Measurements from ENCODE around the gene YY1AP1. TPM values are rescaled to one million over a fixed set of nuclear protein-coding genes. Genes with fewer than 3 reads are reported as not detected.
A peak's percentile ranks its signal among the peaks of the same experiment; 100 is the strongest.
"Not testable (repeated sequence)": the region's sequence is repeated elsewhere in the genome, so short reads cannot be mapped to it uniquely, and the experiment has no call there.

Gene YY1AP1
- total RNA-seq, 1 experiment from 2014 or later = 55.1 TPM

DNA sequence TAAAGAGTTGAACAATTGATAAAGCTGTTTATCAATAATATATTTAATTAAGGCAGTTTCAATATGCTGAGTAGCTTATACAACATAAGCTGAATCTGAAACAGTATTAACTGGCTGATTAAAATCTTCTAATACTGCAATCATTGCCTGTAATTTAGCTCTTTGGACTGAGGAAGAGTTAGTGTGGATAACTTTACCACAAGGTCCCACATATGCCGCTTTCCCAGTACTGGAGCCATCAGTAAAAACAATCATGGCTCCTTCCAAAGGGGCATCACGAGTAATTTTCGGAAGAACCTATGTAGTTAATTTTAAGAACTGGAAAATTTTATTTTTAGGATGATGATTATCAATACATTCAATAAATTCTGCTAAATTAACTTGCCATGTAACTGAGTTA, 7.0 kb upstream of the YY1AP1 start:
- DNase-seq (ENCODE audit: extremely low read depth, low read depth) = no peak

GRCh38 chr1:155695072-155695471, 6.5 kb upstream of the YY1AP1 start:
- DNase-seq (ENCODE audit: extremely low read depth, low read depth) = no peak

GRCh38 chr1:155694167-155694566, 5.6 kb upstream of the YY1AP1 start:
- no peak for DNase-seq (ENCODE audit: extremely low read depth, low read depth)

GRCh38 chr1:155691992-155692528, 3.5 kb upstream of the YY1AP1 start:
- no peak for DNase-seq (ENCODE audit: extremely low read depth, low read depth)

DNA sequence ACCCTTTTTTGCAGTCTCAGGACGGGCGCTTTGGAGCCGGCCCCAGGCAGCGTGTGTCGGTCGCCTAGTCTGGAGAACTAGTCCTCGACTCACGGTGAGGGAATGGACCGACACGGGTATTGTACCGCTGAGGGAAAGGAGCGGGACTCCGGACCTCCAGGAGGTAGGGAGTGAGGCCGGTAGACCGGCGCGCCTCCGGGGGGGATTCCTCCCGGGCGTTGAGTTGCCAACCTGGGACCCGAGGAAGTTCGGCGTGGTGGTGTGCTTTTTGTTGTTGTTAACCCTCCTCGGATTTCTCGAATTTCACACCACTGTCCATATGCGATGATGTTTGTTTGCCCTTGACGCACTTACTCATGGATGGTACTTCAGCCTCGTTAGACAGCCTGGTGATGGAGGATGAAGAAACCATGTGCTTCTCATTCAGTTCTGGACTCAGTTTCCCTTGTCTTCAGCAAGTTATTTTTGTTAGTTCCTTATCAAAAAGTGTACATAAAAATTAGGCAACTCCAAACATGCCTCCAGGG, 570 bp upstream of the YY1AP1 start, which contains the start of gene DAP3:
TSS of gene DAP3 (plus strand) at position 11 of the 527 bp plus-strand sequence. CDS start 20,689 bp downstream, outside the sequence.
- not testable (repeated sequence) for DNase-seq (ENCODE audit: extremely low read depth, low read depth)

DNA sequence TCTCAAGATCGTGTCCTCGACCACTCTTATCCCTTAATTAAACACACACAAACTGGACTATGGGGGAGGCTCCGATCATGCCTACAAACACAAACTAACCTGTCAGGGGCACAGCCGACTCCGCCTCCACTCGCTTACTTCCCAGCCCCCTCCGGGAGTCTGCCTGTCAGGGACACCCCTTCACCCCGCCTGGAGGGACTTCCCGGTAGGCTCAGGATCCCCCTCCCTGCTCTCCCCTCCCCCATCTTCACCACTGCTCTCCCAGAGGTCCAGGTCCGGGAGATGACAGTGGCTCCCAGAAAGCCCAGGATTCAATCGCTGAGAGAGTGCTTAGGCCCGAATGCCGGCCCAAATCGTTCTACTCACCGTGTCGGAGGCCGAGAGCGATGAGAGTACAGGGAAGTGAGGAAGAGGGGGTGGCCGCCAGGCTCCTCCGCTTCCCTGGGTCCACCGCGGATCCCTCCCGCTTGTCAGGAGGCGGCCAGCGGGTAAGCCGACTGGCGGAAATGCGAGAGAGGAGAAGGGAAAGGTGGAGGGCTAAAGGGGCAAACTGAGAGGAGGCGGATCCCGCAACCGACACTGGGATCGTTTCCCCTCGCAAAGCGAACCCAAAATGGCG, 760 bp downstream of the YY1AP1 start:
- DNase-seq (ENCODE audit: extremely low read depth, low read depth) = not testable (repeated sequence)

DNA sequence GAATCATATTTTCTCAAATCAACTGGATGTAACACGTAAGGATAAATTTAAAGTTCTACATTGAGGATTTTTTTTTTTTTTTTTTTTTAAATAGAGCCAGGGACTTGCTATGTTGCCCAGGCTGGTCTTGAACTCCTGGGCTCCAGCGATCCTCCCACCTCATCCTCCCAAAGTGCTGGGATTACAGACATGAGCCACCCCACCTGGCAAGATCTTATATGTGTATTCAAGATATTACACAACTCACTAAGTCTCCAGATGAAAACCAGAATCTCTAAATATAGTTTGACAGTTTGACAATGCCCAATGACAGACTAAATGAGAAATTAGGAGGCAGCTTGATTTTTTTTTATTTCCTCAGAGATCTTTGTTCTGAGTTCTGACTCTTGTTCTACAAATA, 6.8 kb downstream of the YY1AP1 start:
- no peak for DNase-seq (ENCODE audit: extremely low read depth, low read depth)

DNA sequence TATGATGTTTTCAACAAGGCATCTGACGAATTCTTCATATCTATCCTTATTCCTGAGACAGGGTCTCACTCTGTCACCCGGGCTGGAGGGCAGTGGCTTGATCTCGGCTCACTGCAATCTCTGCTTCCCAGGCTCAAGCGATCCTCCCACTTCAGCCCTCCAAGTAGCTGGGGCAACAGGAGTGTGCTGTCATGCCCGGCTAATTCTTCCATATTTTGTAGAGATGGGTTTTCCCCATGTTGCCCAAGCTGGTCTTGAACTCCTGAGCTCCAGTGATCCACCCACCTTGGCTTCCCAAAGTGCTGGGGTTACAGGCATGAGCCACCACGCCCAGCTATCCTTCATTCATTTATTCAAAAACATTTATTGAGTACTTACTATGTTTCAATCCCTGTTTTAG, 8.0 kb downstream of the YY1AP1 start:
- DNase-seq (ENCODE audit: extremely low read depth, low read depth) = no peak

GRCh38 chr1:155678992-155679391, 9.6 kb downstream of the YY1AP1 start:
- not testable (repeated sequence) for DNase-seq (ENCODE audit: extremely low read depth, low read depth)

DNA sequence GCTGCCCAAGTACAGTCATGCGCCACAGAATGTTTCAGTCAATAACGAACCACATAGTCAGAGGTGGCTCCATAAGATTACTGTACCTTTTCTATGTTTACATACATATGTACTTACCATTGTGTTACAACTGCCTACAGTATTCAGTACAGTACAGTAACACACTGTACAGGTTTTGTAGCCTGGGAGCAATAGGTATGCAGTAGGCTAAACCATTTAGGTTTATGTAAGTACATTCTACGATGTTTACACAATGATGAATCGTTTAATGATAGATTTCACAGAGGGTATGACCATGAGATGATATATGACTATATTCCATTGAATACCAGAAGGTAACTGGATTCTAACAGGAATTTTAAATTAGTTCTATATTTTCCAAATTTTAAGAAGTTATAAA, 10.5 kb downstream of the YY1AP1 start:
- DNase-seq (ENCODE audit: extremely low read depth, low read depth) = no peak

DNA sequence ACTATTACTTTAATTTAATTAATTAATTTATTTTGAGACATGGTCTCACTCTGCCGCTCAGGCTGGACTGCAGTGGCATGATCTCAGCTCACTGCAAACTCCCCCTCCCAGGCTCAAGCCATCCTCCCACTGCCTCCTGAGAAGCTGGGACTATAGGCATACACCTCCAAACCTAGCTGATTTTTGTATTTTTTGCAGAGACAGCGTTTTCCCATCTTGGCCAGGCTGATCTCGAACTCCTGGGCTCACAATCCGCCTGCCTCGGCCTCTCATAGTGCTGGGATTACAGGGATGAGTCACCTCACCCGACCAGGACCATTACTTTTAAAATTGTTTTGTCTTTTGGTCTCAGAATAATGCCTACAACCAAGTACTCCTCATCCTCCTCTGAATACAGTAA, 15.6 kb downstream of the YY1AP1 start:
- no peak for DNase-seq (ENCODE audit: extremely low read depth, low read depth)

DNA sequence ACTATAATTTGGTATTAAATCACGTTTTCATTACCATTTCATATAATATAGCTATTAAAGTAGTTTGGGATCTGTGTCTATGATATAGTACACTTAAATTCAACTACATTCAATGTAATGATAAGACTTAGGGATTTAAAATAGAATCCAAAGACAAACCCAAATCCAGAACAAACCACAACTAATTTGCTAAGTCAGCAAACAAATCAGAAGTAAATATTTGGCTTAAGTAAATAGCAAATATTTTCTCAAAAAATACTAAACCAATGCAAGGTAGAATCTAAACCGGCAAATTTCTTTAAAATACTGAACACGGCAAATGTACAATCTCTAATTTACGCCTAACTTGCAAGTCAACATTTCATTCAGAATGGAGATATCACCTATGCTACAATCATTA, 16.8 kb downstream of the YY1AP1 start:
- no peak for DNase-seq (ENCODE audit: extremely low read depth, low read depth)

DNA sequence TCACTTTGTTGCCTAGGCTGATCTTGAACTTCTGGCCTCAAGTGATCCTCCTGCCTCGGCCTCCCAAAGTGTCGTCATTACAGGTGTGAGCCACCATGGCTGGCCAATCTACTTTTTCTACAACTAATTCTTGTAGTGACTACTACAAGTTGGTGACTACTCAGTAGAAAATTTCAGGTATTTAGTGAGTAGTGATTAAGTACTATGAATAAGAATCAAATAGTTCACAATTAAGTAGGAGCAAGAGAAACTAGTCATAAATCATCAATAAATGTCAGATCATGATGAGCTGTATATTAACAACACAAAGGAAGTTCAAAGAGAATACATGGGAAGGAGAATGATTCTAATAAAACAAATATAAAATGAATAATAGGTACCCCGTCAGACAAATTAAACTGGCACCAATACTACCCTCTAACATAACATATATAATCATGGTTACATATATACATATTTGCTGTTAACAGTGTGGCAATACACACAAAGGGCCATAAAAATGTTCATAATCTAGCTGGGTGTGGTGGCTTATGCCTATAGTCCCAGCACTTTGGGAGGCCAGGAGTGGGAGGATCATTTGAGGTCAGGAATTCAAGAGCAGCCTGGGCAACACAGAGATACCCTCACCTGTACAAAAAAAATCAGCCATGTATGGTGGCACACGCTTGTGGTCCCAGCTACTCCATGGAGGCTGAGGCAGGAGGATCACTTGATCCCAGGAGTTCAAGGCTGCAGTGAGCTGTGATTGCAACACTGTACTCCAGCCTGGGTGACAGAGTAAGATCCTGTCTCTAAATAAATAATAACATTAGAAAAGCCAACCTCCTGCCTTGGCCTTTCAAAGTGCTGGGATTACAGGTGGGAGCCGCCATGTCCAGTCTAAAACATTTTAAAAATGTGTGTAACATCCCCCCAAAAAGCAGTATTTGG, 19.1 kb downstream of the YY1AP1 start:
- no peak for DNase-seq (ENCODE audit: extremely low read depth, low read depth)

GRCh38 chr1:155661239-155661638, 27.3 kb downstream of the YY1AP1 start:
- not testable (repeated sequence) for DNase-seq (ENCODE audit: extremely low read depth, low read depth)

- DNase-seq (ENCODE audit: extremely low read depth, low read depth) = no peak
These were observed 31.1 kb downstream of the YY1AP1 start for GRCh38 chr1:155657463-155657862.

DNA sequence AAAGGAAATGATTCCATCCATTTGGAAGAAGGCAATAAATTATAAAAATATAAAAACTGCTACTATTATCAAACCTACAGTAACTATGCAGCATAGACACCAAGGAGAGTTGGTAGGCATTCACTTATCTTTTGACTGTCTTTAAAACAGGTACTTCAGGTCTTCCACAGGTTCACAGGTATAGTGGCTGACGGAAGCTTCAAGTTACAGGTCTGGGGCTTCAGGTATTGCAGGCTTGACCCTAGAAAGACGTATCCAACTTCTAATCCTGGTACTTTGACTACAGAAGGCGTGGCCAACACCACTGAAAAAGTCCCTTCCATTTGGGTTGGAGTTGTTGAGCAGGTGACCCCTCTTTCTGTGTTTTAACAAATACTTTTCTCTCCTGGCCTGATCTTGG, 35.6 kb downstream of the YY1AP1 start:
- no peak for DNase-seq (ENCODE audit: extremely low read depth, low read depth)

- DNase-seq (ENCODE audit: extremely low read depth, low read depth) = no peak
These were observed 36.5 kb downstream of the YY1AP1 start for GRCh38 chr1:155651861-155652661.

DNA sequence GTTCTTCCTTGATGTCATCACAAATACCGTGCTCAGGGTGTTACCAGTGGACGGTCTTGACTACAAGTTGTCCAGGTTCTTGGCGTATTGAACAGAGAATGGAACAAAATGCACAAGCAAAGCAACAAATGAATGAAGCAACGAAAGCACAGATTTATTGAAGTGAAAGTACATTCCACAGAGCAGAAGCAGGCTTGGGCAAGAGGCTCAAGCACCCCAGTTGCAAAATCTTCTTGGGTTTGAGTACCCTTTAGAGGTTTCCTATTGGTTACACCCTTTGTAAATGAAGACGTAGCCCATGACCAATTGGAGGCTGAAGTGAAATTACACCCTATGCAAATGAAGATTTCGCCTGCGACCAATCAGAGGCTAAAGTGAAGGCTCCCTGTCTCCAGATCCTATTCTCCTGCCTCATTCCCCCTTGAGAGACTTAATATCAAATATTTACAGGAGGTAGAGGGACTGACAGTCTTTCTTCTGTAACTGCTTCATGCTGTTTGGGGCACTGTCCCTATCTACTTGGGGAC, 38.3 kb downstream of the YY1AP1 start:
- DNase-seq (ENCODE audit: extremely low read depth, low read depth) = peak; percentile 98

- no peak for DNase-seq (ENCODE audit: extremely low read depth, low read depth)
These were observed 38.9 kb downstream of the YY1AP1 start for GRCh38 chr1:155649676-155650075.
